Stimulated activated CD4-positive, alpha-beta T cell treated with anti-CD3 and anti-CD28 coated beads, Interleukin-12 subunit alpha, Interleukin-12 subunit beta, amount 100 ng/mL, for 24 hours (primary cell): Measurements from ENCODE around the gene TXNL4B.
"Not testable (repeated sequence)": the region's sequence is repeated elsewhere in the genome, so short reads cannot be mapped to it uniquely, and the experiment has no call there.

Experiments used
- DNase-seq, 2 experiments: peaks; one replicate each; pipeline ENCODE4 v3.0.0-alpha.2; 2020; ENCODE audit warnings: low read depth in 2 of 2

Gene TXNL4B

GRCh38 chr16:72073560-72074230 is 19.7 kb downstream of the TXNL4B start:
- DNase-seq = no peak

DNA sequence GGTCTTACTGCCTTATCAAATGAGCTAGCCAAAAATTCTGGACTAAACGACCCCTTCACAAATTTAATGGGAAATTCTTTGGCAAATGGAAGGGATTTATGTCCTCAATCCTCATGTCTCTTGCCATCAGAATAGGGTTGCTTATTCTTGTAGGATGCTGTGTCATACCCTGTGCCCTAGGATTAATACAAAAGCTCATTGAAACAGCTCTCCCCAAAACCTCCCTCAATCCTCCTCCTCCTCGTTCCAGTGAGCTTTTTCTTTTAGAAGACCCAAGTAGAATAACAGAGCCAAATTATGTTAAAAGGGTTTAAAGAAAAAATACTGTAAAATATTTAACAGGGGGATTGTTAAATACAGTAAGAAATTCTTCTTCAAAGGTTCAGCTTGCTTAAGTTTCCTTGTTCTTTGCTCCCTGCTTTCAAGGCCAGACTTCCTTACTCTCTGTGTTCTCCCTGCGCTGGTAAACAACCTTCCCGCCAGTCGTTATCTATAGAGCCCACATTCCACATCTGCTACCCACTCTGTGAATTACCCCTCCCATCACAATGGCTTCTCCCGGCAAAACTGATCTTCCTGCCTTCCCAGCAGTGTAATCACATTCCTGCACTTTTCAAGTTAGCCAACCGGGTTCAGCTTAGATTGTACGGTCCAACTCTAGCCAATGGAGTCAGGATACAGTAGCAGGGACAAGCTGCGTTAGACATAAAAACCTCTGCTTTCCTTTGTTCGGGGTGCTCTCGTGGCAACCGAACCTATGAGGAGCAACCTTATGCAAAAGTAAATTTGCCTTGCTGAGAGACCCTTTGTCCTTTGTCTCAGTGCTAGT is 20.7 kb downstream of the TXNL4B start:
- no peak for DNase-seq

- DNase-seq = no peak
Observed at GRCh38 chr16:72068930-72069329, 24.5 kb downstream of the TXNL4B start.

- DNase-seq = no peak
Observed at GRCh38 chr16:72066747-72067146, 26.7 kb downstream of the TXNL4B start.

GRCh38 chr16:72064361-72064894 is 29.0 kb downstream of the TXNL4B start:
- DNase-seq = no peak

- DNase-seq = no peak
Observed at GRCh38 chr16:72061564-72061963, 31.9 kb downstream of the TXNL4B start.

DNA sequence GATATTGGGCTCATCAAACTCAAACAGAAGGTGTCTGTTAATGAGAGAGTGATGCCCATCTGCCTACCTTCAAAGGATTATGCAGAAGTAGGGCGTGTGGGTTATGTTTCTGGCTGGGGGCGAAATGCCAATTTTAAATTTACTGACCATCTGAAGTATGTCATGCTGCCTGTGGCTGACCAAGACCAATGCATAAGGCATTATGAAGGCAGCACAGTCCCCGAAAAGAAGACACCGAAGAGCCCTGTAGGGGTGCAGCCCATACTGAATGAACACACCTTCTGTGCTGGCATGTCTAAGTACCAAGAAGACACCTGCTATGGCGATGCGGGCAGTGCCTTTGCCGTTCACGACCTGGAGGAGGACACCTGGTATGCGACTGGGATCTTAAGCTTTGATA is 33.0 kb downstream of the TXNL4B start:
- DNase-seq = no peak

GRCh38 chr16:72059060-72059459 is 34.4 kb downstream of the TXNL4B start:
- DNase-seq = not testable (repeated sequence)

DNA sequence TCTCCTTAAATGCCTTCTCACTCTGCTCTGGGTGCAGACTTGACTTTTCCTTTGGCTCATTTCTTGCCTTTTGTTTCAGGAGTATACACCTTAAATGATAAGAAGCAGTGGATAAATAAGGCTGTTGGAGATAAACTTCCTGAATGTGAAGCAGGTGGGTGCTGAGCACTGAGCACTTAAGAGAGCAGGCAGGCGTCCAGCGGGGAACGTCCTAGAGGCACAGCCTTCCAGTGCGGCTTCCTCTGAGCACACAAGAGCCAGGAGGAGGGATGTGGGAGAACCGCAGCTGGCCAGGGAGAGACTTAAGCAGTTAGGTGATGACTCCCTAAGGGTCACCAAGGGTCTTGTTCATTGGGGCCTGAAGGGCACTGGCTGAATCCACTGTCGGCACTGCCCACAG is 36.1 kb downstream of the TXNL4B start:
- not testable (repeated sequence) for DNase-seq

GRCh38 chr16:72055911-72056310 is 37.5 kb downstream of the TXNL4B start:
- DNase-seq = no peak

DNA sequence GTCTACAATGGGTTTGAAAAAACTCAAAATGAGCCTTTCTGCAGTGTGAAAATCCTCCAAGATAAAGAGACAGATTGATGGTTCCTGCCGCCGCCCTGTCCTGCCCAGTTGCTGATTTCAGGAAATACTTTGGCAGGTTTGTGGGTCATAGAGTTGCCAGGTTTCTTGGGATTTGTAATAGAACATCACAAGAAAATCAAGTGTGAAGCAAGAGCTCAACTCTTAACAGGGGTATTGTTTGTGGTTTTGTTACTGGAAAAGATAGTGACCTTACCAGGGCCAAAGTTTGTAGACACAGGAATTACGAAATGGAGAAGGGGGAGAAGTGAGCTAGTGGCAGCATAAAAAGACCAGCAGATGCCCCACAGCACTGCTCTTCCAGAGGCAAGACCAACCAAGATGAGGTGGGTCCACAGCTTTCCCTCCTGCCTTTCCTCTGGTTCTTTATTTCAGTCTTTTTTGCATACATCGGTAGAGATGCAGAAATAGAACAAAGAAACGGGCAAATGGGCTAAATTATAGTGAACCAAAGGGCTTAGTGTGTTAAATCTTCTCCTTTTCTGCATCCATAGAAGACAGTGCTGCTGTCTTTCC is 39.1 kb downstream of the TXNL4B start, which contains the start of gene HP:
Gene HP (plus strand): TSS at position 252 of the 594 bp plus-strand sequence. CDS start 148 bp downstream, at position 400.
- DNase-seq = not testable (repeated sequence)

DNA sequence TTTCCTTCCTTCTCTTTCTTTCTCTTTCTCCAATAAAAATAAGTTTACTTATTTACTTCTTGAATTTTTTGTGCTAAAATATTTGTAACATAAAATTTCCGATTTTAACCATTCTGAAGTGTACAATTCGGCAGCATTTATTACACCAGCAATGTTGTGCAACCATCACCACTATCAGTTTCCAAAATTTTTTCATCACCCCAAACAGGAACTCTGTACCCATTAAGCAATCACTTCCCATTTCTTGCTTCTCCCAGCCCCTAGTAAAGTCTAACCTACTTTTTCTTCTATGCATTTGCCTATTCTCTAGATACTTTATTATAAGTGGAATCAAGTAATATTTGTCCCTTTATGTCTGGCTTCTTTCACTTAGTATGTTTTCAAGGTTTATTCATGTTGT is 41.6 kb downstream of the TXNL4B start:
- no peak for DNase-seq

DNA sequence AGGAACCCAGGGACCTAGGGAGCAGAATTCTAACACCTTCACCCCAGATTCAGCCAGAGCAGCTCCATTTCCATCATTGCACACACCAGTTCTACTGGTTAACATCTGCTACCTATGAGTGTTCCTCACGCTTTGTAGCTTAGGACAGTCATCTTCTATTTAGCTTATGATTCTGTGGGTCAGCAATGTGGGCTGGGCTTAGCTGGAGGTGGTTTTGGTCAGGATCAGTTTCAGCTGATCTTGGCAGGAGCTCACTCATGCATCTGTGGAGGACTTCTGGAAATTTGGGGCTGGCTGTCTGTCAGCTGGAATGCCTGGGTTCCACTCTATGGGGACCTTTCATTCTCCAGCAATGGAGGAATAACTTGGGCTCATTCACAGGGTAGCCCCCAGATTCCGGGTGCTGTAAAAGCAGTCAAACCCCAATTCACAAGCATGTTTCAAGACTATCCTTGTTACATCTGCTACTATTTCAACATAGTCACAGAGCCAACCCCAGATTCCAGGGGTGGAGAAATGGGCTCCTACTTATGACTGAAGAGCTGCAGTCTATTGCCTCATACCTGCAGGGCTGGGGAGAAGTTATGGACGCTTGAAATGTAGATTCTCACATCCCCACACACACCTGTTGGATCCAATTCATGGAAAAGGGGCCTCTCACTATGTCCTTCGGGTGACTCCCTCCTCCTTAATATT is 42.5 kb downstream of the TXNL4B start:
- no peak for DNase-seq

DNA sequence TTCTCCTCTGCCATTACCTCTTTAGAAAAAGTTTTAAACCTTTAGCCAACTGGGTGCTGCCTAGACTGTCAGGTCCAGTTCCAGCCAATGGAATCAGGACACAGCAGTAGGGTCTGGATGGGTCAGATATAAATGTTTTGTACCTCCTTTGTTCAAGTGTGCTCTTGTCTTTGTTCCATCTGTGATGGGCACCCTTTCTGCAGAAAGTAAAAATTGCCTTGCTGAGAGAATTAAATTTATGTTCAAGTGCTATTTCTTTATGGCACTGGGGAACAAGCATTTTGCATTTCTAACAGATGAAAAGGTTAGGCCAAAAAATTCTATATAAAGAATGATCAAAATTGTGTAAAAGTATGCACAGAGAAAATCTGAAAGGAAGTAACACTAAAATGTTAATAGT is 44.3 kb downstream of the TXNL4B start:
- DNase-seq = no peak

GRCh38 chr16:72044825-72045359 is 48.5 kb downstream of the TXNL4B start:
- DNase-seq = no peak

DNA sequence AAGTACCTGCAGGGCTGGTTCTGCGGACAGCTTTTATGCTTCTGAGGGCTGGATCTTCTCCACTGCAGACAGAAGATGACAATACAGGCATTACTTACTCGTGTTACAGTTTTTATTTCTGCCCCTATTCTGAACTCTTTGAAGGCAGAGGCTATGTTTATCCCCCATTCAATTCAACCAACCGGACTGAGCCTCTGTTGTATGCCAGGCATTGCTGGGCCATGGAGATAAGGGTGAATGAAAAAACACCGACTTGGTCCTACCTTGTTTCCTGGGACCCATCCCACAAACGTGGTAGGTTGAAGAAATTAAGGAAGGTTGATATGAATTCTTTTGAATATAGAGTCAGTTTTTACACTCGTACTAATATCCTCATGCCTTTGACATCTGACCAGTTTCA is 49.1 kb downstream of the TXNL4B start:
- no peak for DNase-seq

DNA sequence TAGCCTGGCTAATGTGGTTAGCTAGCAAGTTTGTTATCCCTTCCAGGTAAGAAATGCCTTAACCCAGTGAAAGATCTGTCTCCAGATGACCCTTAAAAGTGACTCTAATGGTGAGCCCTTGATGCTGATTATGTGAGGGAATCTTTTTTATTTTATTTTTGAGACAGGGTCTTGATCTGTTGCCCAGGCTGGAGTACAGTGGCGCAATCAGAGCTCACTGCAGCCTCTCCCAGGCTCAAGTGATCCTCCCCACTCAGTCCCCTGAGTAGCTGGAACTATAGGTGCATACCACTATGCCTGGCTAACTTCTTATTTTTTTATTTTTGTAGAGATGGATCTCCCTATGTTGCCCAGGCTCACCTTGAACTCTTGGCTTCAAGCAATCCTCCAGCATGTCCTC is 49.9 kb downstream of the TXNL4B start:
- no peak for DNase-seq

DNA sequence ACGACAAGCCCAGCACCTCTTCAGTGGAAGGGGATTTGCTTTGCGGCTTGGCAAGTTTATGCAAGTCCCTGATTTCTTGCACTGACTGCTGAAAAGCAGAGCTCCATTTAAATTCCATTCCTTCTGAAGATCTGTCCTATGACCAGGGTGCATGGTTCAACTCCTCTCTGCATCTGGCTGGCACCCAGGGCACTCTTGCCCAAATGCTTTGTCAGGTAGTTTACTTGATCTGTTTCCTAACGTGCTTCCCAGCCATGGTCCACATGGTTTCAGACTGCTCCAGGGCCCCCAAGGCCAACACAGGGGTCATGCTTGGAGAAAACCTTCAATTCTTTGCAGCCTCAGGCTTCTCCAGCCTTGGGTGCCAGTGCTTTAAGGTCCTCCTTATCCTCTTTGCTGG is 50.4 kb downstream of the TXNL4B start:
- DNase-seq = no peak

DNA sequence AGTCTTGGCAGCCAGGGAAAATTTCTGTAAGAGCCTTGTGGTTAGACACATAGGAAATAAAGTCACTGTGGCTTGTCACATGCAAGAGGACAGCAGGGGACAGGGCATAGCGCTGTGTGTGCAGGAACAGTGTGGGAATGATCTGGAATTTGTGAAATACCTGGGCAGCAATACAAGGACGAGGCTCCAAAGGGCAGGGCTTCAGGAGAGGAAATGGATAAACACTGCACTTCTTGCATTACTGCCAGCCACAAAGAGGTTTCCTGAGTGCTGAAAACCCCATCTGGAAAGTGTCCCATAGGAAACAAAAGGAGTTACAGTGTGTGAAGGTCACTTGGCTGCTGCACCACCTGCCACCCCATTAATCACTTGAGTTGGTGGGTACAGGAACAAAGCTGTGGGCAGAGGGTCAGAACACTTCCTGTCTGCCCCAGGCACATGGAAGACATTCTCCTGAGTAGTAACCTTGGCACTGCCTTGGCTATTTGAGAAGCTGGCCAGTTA is 51.2 kb downstream of the TXNL4B start:
- no peak for DNase-seq

- no peak for DNase-seq
Observed at GRCh38 chr16:72036098-72036497, 57.3 kb downstream of the TXNL4B start.
